ENCODE data around the gene KNDC1.

DNA sequence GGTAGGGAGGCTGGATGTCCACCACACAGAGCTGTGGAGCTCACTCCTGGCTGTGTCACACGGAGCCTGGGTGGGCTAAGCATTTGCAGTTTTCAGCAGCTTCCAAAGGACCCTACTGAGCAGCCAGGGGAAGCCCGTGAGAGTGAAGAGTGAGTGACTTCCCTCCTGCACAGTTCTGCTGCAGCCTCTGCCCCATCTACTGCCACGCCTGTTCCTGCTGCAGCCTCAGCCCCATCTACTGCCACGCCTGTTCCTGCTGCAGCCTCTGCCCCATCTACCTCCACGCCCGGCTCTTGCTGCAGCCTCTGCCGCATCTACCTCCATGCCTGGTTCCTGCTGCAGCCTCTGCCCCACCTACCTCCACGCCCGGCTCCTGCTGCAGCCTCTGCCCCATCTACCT lies 104.4 kb downstream of the KNDC1 start:
- TF ChIP-seq, protein P1, sequence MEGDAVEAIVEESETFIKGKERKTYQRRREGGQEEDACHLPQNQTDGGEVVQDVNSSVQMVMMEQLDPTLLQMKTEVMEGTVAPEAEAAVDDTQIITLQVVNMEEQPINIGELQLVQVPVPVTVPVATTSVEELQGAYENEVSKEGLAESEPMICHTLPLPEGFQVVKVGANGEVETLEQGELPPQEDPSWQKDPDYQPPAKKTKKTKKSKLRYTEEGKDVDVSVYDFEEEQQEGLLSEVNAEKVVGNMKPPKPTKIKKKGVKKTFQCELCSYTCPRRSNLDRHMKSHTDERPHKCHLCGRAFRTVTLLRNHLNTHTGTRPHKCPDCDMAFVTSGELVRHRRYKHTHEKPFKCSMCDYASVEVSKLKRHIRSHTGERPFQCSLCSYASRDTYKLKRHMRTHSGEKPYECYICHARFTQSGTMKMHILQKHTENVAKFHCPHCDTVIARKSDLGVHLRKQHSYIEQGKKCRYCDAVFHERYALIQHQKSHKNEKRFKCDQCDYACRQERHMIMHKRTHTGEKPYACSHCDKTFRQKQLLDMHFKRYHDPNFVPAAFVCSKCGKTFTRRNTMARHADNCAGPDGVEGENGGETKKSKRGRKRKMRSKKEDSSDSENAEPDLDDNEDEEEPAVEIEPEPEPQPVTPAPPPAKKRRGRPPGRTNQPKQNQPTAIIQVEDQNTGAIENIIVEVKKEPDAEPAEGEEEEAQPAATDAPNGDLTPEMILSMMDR (conservative IDR thresholded peaks at IDR 0.05; ENCODE audit: low read depth in 2 of 2), result no peak
- TF ChIP-seq POLR2AphosphoS5 (IDR thresholded peaks at IDR 0.05; ENCODE audit: low read depth), result no peak
- no peak for TF ChIP-seq EZH2 (IDR thresholded peaks at IDR 0.05; ENCODE audit: low read depth, unreplicated experiment)
- TF ChIP-seq EZH2phosphoT487 (IDR thresholded peaks at IDR 0.05; ENCODE audit: unreplicated experiment), result no peak
- no peak for TF ChIP-seq ZNF331 (CRISPR knock-in tag; IDR thresholded peaks at IDR 0.05; ENCODE audit: low read depth)
- TF ChIP-seq JUNB (IDR thresholded peaks at IDR 0.05; ENCODE audit: unreplicated experiment), result no peak
- no peak for TF ChIP-seq CREB1 (CRISPR knock-in tag; IDR thresholded peaks at IDR 0.05; ENCODE audit: low read depth)
- TF ChIP-seq REST (IDR thresholded peaks at IDR 0.05; ENCODE audit: unreplicated experiment), result no peak
- TF ChIP-seq, protein P2, sequence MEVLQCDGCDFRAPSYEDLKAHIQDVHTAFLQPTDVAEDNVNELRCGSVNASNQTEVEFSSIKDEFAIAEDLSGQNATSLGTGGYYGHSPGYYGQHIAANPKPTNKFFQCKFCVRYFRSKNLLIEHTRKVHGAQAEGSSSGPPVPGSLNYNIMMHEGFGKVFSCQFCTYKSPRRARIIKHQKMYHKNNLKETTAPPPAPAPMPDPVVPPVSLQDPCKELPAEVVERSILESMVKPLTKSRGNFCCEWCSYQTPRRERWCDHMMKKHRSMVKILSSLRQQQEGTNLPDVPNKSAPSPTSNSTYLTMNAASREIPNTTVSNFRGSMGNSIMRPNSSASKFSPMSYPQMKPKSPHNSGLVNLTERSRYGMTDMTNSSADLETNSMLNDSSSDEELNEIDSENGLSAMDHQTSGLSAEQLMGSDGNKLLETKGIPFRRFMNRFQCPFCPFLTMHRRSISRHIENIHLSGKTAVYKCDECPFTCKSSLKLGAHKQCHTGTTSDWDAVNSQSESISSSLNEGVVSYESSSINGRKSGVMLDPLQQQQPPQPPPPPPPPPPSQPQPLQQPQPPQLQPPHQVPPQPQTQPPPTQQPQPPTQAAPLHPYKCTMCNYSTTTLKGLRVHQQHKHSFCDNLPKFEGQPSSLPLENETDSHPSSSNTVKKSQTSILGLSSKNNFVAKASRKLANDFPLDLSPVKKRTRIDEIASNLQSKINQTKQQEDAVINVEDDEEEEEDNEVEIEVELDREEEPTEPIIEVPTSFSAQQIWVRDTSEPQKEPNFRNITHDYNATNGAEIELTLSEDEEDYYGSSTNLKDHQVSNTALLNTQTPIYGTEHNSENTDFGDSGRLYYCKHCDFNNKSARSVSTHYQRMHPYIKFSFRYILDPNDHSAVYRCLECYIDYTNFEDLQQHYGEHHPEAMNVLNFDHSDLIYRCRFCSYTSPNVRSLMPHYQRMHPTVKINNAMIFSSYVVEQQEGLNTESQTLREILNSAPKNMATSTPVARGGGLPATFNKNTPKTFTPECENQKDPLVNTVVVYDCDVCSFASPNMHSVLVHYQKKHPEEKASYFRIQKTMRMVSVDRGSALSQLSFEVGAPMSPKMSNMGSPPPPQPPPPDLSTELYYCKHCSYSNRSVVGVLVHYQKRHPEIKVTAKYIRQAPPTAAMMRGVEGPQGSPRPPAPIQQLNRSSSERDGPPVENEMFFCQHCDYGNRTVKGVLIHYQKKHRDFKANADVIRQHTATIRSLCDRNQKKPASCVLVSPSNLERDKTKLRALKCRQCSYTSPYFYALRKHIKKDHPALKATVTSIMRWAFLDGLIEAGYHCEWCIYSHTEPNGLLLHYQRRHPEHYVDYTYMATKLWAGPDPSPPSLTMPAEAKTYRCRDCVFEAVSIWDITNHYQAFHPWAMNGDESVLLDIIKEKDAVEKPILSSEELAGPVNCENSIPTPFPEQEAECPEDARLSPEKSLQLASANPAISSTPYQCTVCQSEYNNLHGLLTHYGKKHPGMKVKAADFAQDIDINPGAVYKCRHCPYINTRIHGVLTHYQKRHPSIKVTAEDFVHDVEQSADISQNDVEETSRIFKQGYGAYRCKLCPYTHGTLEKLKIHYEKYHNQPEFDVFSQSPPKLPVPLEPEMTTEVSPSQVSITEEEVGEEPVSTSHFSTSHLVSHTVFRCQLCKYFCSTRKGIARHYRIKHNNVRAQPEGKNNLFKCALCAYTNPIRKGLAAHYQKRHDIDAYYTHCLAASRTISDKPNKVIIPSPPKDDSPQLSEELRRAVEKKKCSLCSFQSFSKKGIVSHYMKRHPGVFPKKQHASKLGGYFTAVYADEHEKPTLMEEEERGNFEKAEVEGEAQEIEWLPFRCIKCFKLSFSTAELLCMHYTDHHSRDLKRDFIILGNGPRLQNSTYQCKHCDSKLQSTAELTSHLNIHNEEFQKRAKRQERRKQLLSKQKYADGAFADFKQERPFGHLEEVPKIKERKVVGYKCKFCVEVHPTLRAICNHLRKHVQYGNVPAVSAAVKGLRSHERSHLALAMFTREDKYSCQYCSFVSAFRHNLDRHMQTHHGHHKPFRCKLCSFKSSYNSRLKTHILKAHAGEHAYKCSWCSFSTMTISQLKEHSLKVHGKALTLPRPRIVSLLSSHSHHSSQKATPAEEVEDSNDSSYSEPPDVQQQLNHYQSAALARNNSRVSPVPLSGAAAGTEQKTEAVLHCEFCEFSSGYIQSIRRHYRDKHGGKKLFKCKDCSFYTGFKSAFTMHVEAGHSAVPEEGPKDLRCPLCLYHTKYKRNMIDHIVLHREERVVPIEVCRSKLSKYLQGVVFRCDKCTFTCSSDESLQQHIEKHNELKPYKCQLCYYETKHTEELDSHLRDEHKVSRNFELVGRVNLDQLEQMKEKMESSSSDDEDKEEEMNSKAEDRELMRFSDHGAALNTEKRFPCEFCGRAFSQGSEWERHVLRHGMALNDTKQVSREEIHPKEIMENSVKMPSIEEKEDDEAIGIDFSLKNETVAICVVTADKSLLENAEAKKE (CRISPR knock-in tag; IDR thresholded peaks at IDR 0.05), result no peak

All from GM23338 (cell line).